ELR (cell line): ENCODE data around the gene RAD54L2.
"Not testable (repeated sequence)": the region's sequence is repeated elsewhere in the genome, so short reads cannot be mapped to it uniquely, and the experiment has no call there.

Experiments
- DNase-seq: peaks from one replicate; pipeline ENCODE4 v3.0.0-alpha.2; 2015; ENCODE audit warnings: low read depth

RAD54L2 gene

GRCh38 chr3:51544011-51544775 lies 5.7 kb downstream of the RAD54L2 start:
- no peak for DNase-seq

- no peak for DNase-seq
Observed at GRCh38 chr3:51547274-51547673, 8.8 kb downstream of the RAD54L2 start.

GRCh38 chr3:51549311-51549710 lies 10.8 kb downstream of the RAD54L2 start:
- DNase-seq = no peak

- DNase-seq = no peak
Observed at GRCh38 chr3:51550080-51550819, 11.7 kb downstream of the RAD54L2 start.

- no peak for DNase-seq
Observed at GRCh38 chr3:51557993-51558392, 19.5 kb downstream of the RAD54L2 start.

GRCh38 chr3:51559411-51559888 lies 20.9 kb downstream of the RAD54L2 start:
- DNase-seq = peak; percentile 12

- no peak for DNase-seq
Observed at GRCh38 chr3:51559961-51560360, 21.4 kb downstream of the RAD54L2 start.

GRCh38 chr3:51562403-51562802 lies 23.9 kb downstream of the RAD54L2 start:
- DNase-seq = not testable (repeated sequence)

- DNase-seq = no peak
Observed at GRCh38 chr3:51568036-51568435, 29.5 kb downstream of the RAD54L2 start.

- no peak for DNase-seq
Observed at GRCh38 chr3:51568996-51569395, 30.5 kb downstream of the RAD54L2 start.

GRCh38 chr3:51578238-51578637 lies 39.7 kb downstream of the RAD54L2 start:
- DNase-seq = no peak

GRCh38 chr3:51580418-51580817 lies 41.9 kb downstream of the RAD54L2 start:
- no peak for DNase-seq

GRCh38 chr3:51581524-51581923 lies 43.0 kb downstream of the RAD54L2 start:
- peak; percentile 8 for DNase-seq

GRCh38 chr3:51585197-51585596 lies 46.7 kb downstream of the RAD54L2 start:
- no peak for DNase-seq

GRCh38 chr3:51585871-51586270 lies 47.4 kb downstream of the RAD54L2 start:
- no peak for DNase-seq
